Effector CD8-positive, alpha-beta T cell (primary cell): ENCODE measurements around the gene BCKDHA.
"Not testable (repeated sequence)": the region's sequence is repeated elsewhere in the genome, so short reads cannot be mapped to it uniquely, and the experiment has no call there.

ENCODE experiments used
- DNase-seq: peaks from one replicate; lab custom pipeline; 2025; lab: John Stamatoyannopoulos, UW

The BCKDHA gene

DNA sequence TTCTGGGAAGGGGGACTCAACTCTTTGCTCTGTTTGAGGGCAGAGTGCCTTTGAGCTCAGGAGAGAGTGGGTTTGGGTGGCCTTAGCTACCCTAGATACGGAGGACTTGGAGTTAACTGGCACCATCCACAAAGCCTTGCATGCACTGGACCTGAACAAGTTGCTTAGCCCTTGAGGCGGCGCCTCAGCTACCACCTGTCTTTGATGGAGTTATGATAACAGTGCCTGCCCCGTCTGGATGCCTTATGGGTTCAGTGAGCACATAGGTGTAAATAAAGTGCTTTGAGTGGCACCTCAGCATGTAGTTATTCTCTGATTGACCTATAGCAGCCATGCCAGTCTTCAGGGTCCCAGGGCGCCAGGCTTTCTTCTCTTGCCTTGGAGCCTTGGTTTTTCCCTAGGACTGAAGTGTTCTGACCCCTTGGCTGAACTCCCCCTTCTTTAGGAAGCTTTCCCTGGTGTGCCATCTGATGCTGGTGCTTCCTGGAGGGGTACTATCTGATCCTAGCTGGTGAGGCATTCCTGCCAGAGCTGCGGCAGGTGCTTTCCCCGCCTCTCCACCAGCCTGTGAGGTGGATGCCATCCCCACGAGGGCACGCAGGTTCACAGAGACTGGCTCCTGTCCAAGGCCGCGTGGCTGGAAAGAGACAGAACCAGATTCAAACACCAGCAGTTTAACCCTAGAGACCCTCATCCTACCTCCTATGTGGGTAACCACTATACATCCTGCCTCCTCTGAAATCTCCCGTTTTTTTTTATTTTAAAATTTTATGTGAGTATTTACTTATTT, 5.8 kb downstream of the BCKDHA start:
- no peak for DNase-seq

DNA sequence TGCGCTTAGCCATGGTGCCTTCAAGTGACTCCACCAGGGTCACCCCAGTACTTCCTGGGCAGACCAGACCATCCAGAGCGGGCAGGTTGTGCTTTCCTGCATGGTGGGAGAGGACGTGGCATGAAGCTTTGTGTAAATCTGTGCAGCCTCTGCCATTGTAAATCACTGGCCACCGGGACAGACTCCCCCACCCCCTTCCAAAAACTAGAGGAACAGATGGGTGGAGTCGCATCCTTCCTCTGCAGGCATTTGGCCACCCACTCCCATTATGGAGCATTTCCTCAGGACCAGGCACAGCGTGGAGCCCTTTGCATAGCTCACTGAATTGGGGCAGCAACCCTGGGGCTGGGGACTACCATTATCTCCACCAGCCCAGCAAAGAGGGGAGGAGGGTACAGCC, 8.2 kb downstream of the BCKDHA start:
- DNase-seq: no peak

DNA sequence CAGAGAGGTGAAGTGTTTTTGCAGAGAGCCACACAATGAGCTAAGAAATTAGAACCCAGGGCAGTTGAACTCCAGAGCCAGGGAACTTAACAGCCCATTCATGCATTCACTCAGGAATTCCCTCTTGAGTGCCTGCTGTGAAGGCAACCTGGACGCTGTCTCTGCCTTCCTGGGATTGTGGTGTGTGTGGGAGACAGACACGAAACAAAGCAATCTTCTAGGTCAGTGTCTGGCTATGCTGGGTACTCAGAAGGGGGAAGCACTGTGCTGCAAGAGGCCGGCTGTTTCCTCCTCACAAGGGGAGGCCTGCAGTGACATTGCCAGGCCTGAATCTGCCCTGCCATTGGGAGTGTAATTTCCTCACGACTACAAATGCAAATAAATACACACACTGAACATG, 9.7 kb downstream of the BCKDHA start:
- no peak for DNase-seq

DNA sequence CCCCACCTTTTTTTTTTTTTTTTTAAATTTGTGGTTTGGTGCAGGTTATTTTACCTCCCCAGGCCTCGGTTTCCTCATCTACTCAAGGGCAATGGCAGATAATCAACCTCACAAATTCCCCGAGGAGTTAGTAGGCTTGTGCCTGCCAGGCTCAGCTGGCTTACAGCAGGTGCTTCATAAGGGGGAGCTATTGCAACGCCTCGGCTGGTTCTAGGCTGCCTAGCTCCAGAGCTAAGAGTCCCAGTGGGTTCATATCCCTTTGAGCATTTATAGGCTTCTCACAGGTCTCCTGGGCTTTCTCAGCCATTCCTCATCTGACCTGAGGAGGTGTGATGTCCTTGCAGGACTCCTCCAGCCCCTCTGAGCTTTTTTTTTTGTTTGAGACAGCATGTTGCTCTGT, 10.6 kb downstream of the BCKDHA start:
- no peak for DNase-seq

DNA sequence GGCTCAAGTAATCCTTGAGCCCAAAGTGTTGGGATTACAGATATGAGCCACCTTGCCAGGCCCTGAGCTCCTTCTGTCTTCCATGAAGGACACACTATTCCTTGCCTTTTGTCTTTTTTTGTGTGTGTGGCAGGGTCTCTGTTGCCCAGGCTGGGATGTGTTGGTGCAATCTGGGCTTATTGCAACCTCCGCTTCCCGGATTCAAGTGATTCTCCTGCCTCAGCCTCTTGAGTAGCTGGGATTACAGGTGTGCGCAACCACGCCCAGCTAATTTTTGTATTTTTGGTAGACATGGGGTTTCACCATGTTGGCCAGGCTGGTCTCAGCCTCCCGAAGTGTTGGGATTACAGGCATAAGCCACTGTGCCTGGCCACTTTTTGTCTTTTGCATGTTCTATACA, 11.2 kb downstream of the BCKDHA start:
- not testable (repeated sequence) for DNase-seq

DNA sequence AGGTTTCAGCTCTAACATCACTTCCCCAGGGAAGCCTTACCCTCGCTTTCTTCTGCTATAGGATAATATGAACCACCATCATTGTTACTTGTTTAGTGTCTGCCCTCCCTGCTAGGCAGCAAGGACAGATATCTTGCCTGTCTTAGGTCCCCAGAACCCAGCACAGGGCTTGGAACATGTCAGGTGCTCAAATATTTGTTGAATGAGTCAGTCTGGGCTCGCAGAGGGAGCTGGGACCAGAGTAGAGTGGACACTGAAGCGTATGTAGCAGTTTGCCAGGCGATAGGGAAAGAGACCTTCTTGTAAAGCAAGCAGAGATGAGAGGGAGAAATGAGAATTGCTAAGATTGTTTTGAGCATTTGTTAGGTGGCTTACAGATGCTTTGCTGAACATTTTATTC, 11.7 kb downstream of the BCKDHA start:
- no peak for DNase-seq

DNA sequence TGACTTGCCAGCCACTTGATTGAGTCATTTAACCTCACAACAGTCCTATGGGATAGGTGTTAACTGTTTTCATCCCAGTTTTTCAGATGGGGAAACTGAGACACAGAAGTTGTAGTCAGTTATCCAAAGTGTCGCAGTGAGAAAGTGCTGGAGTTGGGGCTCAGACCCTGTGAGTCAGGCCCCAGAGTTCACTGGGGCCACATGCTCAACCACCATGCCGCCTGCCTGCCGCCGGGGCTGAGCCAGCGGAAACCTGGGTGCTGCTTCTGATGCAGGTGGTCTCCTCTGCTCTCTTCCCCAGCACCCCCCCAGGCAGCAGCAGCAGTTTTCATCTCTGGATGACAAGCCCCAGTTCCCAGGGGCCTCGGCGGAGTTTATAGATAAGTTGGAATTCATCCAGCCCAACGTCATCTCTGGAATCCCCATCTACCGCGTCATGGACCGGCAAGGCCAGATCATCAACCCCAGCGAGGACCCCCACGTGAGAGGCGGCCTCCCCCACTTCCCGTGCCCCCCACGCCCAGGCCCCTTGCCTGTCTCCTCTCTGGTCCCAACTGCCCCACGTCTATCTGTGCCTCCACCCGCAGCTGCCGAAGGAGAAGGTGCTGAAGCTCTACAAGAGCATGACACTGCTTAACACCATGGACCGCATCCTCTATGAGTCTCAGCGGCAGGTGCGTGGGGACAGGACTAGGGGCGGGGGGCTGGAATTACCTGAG, 12.9 kb downstream of the BCKDHA start:
- no peak for DNase-seq

DNA sequence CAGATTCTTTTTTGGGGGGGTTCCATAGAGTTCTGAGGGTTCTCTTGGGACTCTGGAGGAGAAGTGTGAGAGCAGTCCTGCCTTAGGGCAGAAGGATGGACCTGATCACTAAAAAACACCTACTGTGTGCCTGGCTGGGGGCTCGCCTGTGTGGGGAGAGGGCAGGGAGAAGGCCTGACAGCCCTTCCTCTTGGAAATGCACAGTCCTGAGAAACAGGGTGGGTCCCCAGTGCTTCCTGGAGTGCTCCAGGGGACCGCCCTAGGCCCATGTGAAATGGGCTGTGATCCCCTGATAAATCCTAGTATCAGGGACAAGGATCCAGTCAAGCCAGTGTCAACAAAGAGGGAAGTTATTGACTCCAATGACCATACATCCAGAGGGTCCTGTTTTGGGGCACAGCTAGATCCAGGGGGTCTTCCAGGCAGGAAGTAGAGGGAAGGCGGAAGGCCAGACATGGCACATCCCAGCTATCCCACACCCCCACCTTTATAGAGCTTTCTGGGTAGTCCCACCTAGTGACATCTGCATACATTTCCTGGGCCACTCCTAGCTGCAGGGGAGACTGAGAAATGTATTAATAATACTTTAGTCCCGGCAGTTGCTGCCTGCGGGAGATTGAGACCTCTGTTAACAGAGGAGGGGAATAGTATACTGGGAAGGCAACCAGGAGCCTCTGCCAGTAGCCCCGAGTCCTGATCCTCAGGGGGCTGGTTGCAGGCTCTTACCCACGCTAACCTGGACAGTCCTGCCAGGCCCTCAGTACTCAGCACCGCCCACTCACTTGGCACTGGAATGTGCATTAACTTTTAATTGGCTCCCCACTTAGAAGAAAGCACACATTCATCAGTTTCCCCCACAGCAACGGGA, 13.7 kb downstream of the BCKDHA start:
- DNase-seq: no peak

DNA sequence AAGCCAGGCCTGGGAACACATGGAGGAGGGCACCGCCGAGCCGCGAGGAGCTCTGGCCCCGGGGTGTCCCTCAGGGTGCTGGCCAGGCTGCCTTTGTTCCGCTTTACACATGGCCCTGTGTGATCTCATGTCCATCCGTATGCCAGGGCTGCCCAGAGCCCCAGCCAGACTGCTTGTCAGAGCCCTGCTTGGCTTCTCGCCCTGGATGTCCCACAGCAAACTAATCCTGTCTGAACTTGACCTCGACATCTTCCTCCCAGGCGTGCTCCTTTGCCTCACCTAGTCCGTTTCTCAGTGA, 14.3 kb downstream of the BCKDHA start:
- DNase-seq: no peak

DNA sequence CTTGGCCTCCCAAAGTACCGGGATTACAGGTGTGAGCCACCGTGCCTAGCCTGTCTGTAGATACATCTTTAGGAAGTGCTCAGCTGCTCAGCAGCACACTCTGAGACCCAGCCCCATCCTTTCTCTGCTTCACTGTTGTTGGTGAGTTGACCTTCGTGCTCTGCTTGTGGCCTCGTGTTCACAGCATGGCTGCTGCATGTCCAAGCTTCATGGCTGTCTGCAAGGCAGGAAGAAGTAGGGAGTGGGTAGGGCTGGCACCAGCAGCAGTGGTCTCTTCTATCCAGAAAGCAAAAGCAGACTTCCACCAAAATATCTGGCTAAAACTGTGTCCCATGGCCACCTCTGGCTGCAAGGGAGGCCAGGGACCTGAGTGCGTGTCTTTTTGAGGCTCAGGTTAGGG, 15.3 kb downstream of the BCKDHA start:
- no peak for DNase-seq

DNA sequence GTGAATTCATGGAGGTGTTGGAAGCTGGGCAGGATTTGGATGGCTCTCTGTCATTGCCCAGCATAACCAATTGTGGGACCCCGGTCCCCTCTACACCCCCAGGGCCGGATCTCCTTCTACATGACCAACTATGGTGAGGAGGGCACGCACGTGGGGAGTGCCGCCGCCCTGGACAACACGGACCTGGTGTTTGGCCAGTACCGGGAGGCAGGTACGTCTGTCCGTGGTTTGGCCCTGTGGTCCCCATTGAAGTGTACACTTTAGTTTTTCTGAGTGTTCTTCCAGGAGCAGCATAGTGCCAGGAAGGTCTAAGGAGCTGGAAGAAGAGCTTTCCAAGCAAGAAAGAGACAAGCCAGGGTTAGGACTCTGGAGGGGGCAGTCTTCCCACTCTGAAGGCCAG, 16.3 kb downstream of the BCKDHA start:
- no peak for DNase-seq

DNA sequence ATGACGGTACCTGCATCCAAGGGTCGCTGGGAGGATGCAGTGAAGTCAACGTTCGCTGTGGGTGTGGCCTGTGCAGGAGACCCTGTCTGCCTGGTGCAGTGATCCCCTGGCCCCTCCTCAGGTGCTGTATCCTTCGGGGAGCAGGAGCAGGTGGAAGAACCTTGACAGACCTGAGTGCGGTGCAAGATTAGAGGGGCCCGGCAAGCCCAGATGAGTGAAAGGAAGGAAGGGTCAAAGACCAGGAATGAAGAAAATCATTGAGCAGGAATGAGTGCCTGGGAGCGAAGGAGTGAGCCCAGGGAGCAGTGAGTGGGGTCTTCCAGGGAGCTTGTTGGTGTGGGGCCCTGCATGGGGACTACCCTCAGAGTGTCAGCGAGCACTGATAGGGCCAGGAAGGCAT, 16.8 kb downstream of the BCKDHA start:
- DNase-seq: no peak

DNA sequence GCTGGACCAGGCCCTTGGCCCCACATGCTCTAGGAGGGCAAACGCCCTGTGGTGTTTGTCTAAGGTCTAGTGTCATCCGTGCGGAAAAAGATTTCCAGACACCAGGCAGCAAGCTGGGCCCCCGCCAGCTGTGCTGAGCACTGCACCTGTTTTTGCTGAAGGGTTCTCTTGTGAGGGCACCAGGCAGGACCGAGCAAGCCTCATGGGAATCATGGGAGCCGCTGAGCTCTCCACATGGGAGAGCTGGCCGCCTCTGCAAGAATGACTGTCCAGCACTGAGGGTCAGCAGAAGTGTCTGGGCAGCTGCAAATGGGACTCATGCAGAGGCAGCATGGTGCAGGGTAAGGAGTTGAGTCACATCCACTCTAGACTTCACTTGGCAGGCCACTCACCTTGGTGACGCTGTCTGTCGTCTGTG, 17.5 kb downstream of the BCKDHA start:
- DNase-seq: no peak

DNA sequence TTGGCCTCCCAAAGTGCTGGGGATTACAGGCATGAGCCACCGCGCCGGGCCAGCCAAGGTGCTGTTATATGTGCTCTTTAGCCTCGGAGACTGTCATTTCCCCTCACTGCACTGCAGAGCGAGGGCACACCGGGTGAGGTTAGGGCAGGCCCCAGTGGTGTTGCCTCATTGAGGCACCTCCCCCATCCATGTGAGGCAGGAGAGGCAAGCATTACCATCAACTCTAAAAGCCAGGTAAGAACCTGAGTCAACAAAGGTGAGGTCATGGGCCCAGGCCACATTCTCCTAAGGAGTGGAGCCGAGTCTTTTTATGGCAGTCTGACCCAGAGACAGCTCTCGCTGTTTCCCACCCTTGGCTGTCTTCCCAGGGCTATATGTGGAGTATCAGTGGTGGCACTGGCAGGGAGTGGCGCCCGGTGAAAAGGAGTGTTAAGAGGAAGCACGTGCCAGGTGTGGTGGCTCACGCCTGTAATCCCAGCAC, 18.6 kb downstream of the BCKDHA start:
- DNase-seq: no peak

DNA sequence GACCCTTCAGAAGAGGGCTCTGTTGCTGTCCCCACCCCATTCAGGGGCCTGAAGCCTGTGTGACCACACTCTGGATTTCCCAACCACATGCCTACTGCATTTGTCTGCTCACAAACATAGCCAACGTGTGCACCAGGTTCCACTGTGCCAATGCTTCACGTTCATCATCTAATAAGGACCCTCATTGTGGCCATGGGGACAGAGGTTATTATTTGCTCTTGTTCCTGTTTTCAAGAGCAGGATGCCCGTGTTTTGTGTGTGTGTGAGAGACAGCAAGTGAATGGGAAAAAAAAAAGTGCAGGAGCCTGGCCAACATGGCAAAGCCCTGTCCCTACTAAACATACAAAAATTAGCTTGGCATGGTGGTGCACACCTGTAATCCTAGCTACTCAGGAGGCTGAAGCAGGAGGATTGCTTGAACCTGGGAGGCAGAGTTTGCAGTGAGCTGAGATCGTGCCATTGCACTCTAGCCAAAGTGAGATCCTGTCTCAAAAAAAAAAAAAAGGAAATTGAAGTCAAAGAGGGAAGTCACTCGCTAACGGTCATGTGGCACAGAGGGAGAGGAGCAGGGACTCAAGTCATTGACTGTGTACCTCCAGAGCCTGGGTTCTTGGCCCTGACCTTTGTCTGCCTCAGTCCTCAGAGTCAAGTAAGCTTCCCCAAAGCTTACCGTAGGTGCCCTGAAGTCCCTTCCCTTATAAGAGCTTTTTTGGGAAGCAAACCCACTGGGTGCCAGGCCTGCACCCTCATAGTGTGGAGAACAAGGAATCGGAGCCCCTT, 22.7 kb downstream of the BCKDHA start:
- DNase-seq: no peak

DNA sequence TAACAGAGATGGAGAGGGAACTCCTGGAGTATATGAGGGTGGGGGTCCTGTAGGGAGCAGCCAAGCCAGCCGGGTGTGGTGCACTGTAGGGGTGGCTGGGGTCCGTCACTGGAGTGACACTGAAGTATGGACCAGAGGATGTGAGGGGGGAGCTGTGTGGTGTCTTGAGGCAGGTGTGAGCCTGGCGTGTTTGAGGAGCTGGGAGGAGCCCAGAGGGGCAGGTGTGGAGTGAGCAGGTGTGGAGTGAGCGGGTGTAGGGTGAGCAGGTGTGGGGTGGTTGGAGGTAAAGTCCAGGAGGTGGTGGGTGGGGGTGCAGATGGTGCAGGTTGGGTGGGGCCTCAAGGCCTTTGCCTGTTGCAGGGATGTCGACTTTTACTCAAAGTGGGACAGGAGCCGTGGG, 23.7 kb downstream of the BCKDHA start:
- DNase-seq: no peak

DNA sequence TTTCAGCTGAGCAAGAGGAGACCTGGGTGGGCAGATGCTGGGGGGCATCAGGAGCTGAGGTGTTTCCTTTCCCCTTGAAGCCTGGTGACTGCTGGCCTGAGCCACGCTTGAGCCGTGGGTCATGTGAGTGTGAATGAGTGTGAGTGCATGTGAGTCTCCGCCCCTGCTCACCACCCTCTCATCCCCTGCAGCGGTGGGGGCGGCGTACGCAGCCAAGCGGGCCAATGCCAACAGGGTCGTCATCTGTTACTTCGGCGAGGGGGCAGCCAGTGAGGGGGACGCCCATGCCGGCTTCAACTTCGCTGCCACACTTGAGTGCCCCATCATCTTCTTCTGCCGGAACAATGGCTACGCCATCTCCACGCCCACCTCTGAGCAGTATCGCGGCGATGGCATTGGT, 24.4 kb downstream of the BCKDHA start:
- DNase-seq: no peak

DNA sequence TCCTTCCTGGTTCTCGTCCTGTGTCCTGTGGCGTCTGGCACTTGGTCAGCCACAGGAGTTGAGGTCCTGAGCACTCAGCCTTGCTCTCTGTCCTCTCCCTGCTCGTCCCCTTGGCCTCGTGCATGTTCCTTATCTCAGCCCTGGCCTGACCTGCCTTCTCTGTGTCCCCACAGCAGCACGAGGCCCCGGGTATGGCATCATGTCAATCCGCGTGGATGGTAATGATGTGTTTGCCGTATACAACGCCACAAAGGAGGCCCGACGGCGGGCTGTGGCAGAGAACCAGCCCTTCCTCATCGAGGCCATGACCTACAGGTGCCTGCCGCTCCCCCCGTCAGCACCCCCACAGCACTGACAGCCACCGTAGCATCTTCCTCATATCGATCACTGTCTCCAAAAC, 24.8 kb downstream of the BCKDHA start:
- DNase-seq: no peak

DNA sequence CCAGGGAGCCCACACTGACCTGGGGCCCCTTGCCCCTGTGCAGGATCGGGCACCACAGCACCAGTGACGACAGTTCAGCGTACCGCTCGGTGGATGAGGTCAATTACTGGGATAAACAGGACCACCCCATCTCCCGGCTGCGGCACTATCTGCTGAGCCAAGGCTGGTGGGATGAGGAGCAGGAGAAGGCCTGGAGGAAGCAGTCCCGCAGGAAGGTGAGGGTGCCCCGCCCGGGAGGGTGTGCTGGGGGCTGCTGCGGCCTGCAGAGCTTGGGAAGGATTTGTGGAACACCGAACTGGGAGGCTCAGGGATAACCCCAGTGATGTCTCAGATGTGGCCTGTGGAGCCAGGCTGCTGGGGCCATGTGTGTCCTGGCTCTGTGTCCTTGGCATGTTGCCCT, 25.3 kb downstream of the BCKDHA start:
- DNase-seq: no peak

DNA sequence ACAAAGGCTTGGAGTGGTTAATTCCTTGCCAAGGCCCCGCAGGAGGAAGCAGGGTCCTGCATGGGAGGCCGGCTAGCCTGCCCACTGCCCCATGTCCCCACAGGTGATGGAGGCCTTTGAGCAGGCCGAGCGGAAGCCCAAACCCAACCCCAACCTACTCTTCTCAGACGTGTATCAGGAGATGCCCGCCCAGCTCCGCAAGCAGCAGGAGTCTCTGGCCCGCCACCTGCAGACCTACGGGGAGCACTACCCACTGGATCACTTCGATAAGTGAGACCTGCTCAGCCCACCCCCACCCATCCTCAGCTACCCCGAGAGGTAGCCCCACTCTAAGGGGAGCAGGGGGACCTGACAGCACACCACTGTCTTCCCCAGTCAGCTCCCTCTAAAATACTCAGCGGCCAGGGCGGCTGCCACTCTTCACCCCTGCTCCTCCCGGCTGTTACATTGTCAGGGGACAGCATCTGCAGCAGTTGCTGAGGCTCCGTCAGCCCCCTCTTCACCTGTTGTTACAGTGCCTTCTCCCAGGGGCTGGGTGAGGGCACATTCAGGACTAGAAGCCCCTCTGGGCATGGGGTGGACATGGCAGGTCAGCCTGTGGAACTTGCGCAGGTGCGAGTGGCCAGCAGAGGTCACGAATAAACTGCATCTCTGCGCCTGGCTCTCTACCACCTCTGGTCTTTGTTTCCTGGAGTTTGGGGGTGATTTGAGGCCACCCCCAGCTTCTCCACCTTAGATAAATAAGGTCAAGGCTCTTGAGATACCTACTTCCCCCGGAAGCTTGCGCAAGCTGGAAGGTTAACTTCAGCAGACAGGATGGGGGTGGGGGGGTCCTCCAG, 26.9 kb downstream of the BCKDHA start:
- DNase-seq: no peak
